DMS 273 (cell line): Measurements from ENCODE around the gene JMJD1C.
A peak's percentile ranks its signal among the peaks of the same experiment; 100 is the strongest.

Source experiments
- DNase-seq: peaks from one replicate; lab custom pipeline; 2025; ENCODE audit not compliant: unreplicated experiment; lab: John Stamatoyannopoulos, UW

The JMJD1C gene

GRCh38 chr10:63143987-63144386, 321.8 kb downstream of the JMJD1C start:
- no peak for DNase-seq

- no peak for DNase-seq
These were observed 323.6 kb downstream of the JMJD1C start for GRCh38 chr10:63142136-63142535.

GRCh38 chr10:63140077-63140476, 325.7 kb downstream of the JMJD1C start:
- no peak for DNase-seq

- DNase-seq = no peak
These were observed 328.5 kb downstream of the JMJD1C start for GRCh38 chr10:63137306-63137705.

- no peak for DNase-seq
These were observed 331.8 kb downstream of the JMJD1C start for GRCh38 chr10:63133821-63134557.

- peak; percentile 98 for DNase-seq
These were observed 332.5 kb downstream of the JMJD1C start, which contains the start of gene NRBF2 for GRCh38 chr10:63133056-63133820. NRBF2 (plus strand) TSS chr10:63133328; CDS start chr10:63133471, 143 bp downstream.

- DNase-seq = no peak
These were observed 333.1 kb downstream of the JMJD1C start for GRCh38 chr10:63132651-63133055.

- DNase-seq = no peak
These were observed 335.9 kb downstream of the JMJD1C start for GRCh38 chr10:63129888-63130287.

GRCh38 chr10:63128443-63128842, 337.3 kb downstream of the JMJD1C start:
- no peak for DNase-seq

- peak; percentile 11 for DNase-seq
These were observed 340.3 kb downstream of the JMJD1C start for GRCh38 chr10:63125459-63125858.

- no peak for DNase-seq
These were observed 341.9 kb downstream of the JMJD1C start for GRCh38 chr10:63123727-63124362.

- DNase-seq = peak; percentile 96
These were observed 345.2 kb downstream of the JMJD1C start for GRCh38 chr10:63120554-63120953.

GRCh38 chr10:63119041-63119440, 346.7 kb downstream of the JMJD1C start:
- DNase-seq = peak; percentile 50
